SK-N-SH (cell line): Measurements from ENCODE around the gene GON7.

ENCODE experiments used
- CHD2 ChIP-seq: fragments of 150-350 bp; IDR thresholded peaks from 2 replicates; pipeline ENCODE4 v1.6.1; 2018; ENCODE audit warnings: low read length; ENCODE audit not compliant: partially characterized antibody
- CTCF ChIP-seq: fragments of 200-600 bp; sonication (generic); IDR thresholded peaks from 2 replicates; pipeline ENCODE4 v1.6.1; 2017; ENCODE audit warnings: antibody characterized with exemption, mild to moderate bottlenecking, moderate library complexity
- ELF1 ChIP-seq: IDR thresholded peaks from 2 replicates; pipeline ENCODE4 v1.4.0; 2012
- EP300 ChIP-seq, 2 experiments: IDR thresholded peaks; 2 replicates each; pipeline versions ENCODE4 v1.4.0 to v1.6.1; 2012; ENCODE audit warnings: borderline replicate concordance in 1 of 2, low read depth in 1 of 2, low read length in 1 of 2
- POLR2AphosphoS5 ChIP-seq: IDR thresholded peaks from 2 replicates; pipeline ENCODE4 v1.6.1; 2012; ENCODE audit warnings: low read depth, low read length
- TAF1 ChIP-seq: IDR thresholded peaks from 2 replicates; pipeline ENCODE4 v1.6.1; 2012; ENCODE audit warnings: low read depth, mild to moderate bottlenecking, low read length, moderate library complexity, borderline replicate concordance
- USF1 ChIP-seq: IDR thresholded peaks from 2 replicates; pipeline ENCODE4 v1.4.0; 2012; ENCODE audit warnings: low read depth, borderline replicate concordance
- YY1 ChIP-seq: IDR thresholded peaks from 2 replicates; pipeline ENCODE4 v1.4.0; 2012; ENCODE audit warnings: low read depth, mild to moderate bottlenecking

DNA sequence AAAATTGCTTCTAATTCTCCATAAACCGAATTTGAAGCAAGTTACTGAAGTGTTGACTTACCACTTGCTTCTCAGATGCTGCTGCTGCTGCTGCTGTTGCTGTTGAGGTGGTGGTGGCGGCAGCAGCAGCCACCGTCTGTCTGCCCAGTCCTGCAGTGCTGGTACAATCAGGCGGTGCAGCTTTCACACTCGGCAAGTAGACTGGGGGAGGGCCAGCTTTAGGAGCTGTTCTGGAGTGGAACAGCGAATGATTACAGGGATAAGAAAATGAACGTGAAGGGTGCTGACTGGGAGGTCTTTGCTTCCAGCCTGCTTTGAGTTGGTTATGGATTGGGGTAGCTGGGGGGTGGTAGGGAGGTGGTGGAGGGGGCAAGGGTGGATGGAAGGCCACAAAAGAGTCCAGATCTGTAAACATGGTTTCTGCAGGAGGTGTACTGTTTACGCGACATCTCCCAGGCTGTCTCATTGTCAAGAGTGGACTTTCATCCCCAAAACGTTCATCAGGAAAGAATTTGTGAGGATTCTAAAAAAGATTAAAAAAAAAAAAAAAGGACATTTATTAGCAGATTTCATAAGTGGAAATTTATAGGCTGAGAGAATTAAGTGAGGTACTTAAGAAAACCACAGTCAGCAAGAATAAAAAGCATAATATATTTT, 39.0 kb upstream of the GON7 start:
- TF ChIP-seq CTCF (no peak), POLR2AphosphoS5 (no peak), USF1 (no peak), CHD2 (no peak), TAF1 (no peak), YY1 (no peak), EP300 (IDR thresholded peaks at IDR 0.05; ENCODE audit: borderline replicate concordance in 1 of 2, low read depth in 1 of 2, low read length in 1 of 2) (no peak), ELF1 (no peak)
